Endothelial cell (in vitro differentiated cells): ENCODE data around the gene CNTNAP5. TPM values are rescaled to one million over a fixed set of nuclear protein-coding genes. Genes with fewer than 3 reads are reported as not detected.

Experiments used
- DNase-seq: peaks from one replicate; pipeline ENCODE4 v3.0.0; 2021; ENCODE audit warnings: low spot score
- H3K27ac Mint-ChIP-seq: one replicate; pipeline ENCODE4 v1.8.0; 2021; ENCODE audit warnings: mixed read lengths, inconsistent platforms; ENCODE audit not compliant: unreplicated experiment
- H3K27me3 Mint-ChIP-seq: one replicate; pipeline ENCODE4 v1.8.0; 2021; ENCODE audit warnings: mild to moderate bottlenecking, moderate library complexity, mixed read lengths, inconsistent platforms; ENCODE audit not compliant: unreplicated experiment
- H3K36me3 Mint-ChIP-seq: one replicate; pipeline ENCODE4 v1.8.0; 2021; ENCODE audit warnings: mild to moderate bottlenecking, low read depth, mixed read lengths, inconsistent platforms; ENCODE audit not compliant: unreplicated experiment
- H3K4me1 Mint-ChIP-seq: one replicate; pipeline ENCODE4 v1.8.0; 2021; ENCODE audit warnings: mild to moderate bottlenecking, mixed read lengths, inconsistent platforms; ENCODE audit not compliant: unreplicated experiment
- H3K4me3 Mint-ChIP-seq: one replicate; pipeline ENCODE4 v1.8.0; 2021; ENCODE audit warnings: mild to moderate bottlenecking, mixed read lengths, inconsistent platforms; ENCODE audit not compliant: unreplicated experiment
- H3K9me3 Mint-ChIP-seq: one replicate; pipeline ENCODE4 v1.8.0; 2021; ENCODE audit warnings: mixed read lengths, inconsistent platforms; ENCODE audit not compliant: unreplicated experiment
- total RNA-seq: library from RNA; stranded (reverse); fragmentation: NEBNext Ultra II Directional; extraction: Animal tissue kit (Norgen Biotek cat#: 25700); gene quantifications from one replicate; pipeline ENCODE4 v1.2.1, GENCODE V29; 2021; ENCODE audit not compliant: unreplicated experiment
- TF ChIP-seq, protein P1 (sequence below): fragments of 200-600 bp; sonication (generic); IDR thresholded peaks from one replicate; pipeline ENCODE4 v1.5.0; 2021; ENCODE audit warnings: antibody characterized with exemption; ENCODE audit not compliant: unreplicated experiment

Gene CNTNAP5
- total RNA-seq, 1 donor from 2014 or later = 5.0 TPM

DNA sequence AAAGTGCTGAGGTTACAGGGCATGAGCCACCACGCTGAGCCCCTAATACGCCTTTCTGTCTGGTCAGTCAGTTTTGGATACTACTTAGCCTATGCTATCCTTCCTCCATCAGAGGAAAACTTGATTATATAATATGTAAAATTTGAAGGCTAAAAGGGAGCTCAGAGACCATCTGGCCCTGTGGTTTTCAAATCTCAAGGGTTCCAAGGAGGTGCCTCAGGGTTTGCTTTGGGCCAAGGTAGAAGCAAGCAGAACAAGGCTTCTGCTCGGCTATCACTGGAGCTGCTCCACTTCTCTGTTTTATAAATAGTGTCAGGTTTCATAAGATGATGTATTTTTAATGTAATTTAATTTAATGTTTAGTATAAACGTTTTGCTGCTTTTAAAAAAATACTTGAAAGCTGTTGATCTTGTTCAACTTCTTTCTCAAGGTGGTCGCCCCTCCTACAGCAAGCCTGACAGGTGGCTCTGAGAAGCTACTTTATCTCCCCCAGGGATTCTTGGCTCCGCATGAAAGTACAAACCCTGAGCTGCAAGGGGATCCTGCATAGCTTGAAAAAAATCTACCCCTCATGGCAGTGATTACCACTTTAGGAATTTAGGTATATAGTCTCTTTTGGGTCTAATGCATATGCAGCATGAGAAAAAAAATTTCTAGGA lies 290.3 kb downstream of the CNTNAP5 start:
- TF ChIP-seq, protein P1, sequence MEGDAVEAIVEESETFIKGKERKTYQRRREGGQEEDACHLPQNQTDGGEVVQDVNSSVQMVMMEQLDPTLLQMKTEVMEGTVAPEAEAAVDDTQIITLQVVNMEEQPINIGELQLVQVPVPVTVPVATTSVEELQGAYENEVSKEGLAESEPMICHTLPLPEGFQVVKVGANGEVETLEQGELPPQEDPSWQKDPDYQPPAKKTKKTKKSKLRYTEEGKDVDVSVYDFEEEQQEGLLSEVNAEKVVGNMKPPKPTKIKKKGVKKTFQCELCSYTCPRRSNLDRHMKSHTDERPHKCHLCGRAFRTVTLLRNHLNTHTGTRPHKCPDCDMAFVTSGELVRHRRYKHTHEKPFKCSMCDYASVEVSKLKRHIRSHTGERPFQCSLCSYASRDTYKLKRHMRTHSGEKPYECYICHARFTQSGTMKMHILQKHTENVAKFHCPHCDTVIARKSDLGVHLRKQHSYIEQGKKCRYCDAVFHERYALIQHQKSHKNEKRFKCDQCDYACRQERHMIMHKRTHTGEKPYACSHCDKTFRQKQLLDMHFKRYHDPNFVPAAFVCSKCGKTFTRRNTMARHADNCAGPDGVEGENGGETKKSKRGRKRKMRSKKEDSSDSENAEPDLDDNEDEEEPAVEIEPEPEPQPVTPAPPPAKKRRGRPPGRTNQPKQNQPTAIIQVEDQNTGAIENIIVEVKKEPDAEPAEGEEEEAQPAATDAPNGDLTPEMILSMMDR = no peak
- H3K4me3 Mint-ChIP-seq = no peak overlapping the region
- H3K4me1 Mint-ChIP-seq = peaks cover 12% of the 10 kb centered on the region

DNA sequence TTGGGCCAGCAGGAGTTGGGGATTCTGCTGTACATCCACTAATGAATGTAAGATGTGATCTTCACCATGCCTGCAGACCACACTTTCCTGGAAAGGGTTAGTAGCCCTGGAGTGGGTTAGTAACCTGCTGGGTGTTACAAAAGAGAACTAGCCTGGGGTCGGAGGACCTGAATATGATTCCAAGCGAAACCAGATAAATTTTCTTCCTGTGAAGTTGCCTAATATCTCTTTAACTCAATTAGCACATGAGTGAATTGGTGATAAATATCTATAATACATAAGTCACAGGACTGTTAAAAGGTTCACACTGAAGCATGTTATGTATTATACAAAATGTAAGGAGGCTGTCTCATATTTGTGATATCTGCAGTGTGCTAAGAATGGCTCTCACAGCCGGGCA lies 291.0 kb downstream of the CNTNAP5 start:
- TF ChIP-seq, protein P1 = no peak
- H3K36me3 Mint-ChIP-seq = no peaks in the 10 kb centered on the region
- peaks cover 1% of the 10 kb centered on the region for H3K27me3 Mint-ChIP-seq
- DNase-seq = no peak
- no peak overlapping the region for H3K4me3 Mint-ChIP-seq
- H3K27ac Mint-ChIP-seq = no peak overlapping the region
- H3K4me1 Mint-ChIP-seq = peaks cover 16% of the 10 kb centered on the region
- H3K9me3 Mint-ChIP-seq = no peaks in the 10 kb centered on the region

More for the DNA sequence above, 290.3 kb downstream of the CNTNAP5 start:
- Mint-ChIP-seq H3K27me3 (peaks cover 1% of the 10 kb centered on the region), H3K9me3 (no peaks in the 10 kb centered on the region), H3K36me3 (no peaks in the 10 kb centered on the region), H3K27ac (no peak overlapping the region)
- no peak for DNase-seq

DNA sequence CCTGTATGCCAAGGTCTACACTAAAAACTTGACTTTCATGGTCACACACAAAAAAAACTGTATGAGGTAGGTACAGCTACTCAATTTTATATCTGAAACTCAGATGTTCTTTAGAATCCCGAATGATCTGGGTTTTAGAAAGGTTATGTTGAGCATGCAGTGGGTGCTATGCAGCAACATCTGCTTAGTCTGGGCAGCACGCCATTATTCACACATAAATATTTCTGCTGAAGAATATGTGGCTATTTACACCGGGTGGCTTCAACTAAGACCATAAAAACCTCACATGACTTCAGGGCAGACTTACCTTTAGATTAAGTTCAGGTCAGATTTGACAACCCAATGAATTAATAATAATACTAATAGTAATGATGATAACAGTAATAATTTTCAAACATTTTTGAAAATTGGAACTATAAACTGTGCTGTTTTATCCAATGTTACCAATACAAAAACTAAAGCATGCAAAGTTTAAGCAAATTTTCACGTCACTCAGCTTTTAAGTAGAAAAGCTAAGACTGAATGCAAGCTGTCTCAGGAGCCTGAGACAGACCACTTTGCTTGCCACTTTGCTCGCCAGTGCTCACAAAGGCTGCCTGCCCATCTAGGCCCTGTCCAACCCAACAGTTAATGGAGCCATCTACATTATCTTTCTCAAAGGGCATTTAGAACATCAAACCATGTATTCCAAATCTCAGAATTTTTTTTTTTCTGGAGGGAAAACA lies 292.0 kb downstream of the CNTNAP5 start:
- TF ChIP-seq, protein P1 = no peak
- peaks cover 16% of the 10 kb centered on the region for H3K4me1 Mint-ChIP-seq
- H3K27me3 Mint-ChIP-seq = peaks cover 1% of the 10 kb centered on the region
- DNase-seq = no peak
- H3K9me3 Mint-ChIP-seq = no peaks in the 10 kb centered on the region
- no peak overlapping the region for H3K27ac Mint-ChIP-seq
- H3K36me3 Mint-ChIP-seq = no peaks in the 10 kb centered on the region
- H3K4me3 Mint-ChIP-seq = no peak overlapping the region

DNA sequence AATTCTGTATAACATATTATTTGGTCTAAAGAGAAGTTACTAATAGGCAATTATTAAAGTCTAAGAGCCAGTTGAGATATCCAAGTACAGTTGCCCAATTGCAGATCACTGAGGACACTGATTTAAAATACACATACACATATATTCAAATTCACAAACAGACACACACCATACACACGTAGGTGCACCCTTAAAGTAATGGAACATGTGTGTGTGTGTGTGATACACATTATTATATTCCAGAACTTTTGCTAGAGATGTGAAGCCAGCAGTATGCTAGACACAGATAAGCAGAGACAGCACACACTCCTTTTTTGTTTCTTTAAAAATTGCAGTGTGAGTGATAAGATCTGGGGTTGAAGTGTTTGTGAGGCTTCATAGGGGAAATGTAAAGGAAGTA lies 292.5 kb downstream of the CNTNAP5 start:
- DNase-seq = no peak
- Mint-ChIP-seq H3K27me3 (peaks cover 1% of the 10 kb centered on the region), H3K4me3 (no peak overlapping the region), H3K4me1 (peaks cover 16% of the 10 kb centered on the region), H3K9me3 (no peaks in the 10 kb centered on the region), H3K27ac (no peak overlapping the region), H3K36me3 (no peaks in the 10 kb centered on the region)
- TF ChIP-seq, protein P1 = no peak

DNA sequence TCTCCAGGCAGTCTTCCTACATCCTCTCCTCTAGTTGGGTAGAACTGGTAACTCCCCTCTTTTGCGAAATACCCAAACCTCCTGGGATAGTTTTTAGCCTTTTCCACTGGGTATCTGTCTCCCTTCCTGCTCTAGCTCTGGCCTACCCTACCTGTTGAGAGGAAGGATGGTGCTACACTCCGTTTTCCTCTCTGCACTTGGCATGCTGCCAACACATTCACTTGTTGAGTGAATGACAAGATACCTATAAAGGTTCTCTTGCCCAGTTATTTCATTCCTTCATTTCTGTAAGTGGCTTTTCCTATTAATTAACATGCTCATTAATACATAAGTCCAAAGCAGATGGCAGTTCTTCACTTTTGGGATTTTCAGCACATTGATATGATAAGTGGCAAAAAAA lies 293.8 kb downstream of the CNTNAP5 start:
- H3K9me3 Mint-ChIP-seq = no peaks in the 10 kb centered on the region
- peaks cover 3% of the 10 kb centered on the region for H3K27me3 Mint-ChIP-seq
- H3K27ac Mint-ChIP-seq = no peak overlapping the region
- TF ChIP-seq, protein P1 = no peak
- H3K4me3 Mint-ChIP-seq = no peak overlapping the region
- H3K4me1 Mint-ChIP-seq = peaks cover 16% of the 10 kb centered on the region
- no peaks in the 10 kb centered on the region for H3K36me3 Mint-ChIP-seq
- DNase-seq = no peak
